GM12872 (cell line): ENCODE data around the gene CSRNP3.

ENCODE experiments used
- CTCF ChIP-seq: IDR thresholded peaks from 3 replicates; pipeline ENCODE4 v1.5.1; 2011; ENCODE audit warnings: low read depth, mild to moderate bottlenecking, low read length, moderate library complexity; ENCODE audit not compliant: insufficient read depth

The CSRNP3 gene

GRCh38 chr2:165450156-165450555, 19.3 kb upstream of the CSRNP3 start:
- no peak for TF ChIP-seq CTCF

GRCh38 chr2:165452327-165452726, 17.2 kb upstream of the CSRNP3 start:
- TF ChIP-seq CTCF = no peak

GRCh38 chr2:165453561-165454094, 15.9 kb upstream of the CSRNP3 start:
- no peak for TF ChIP-seq CTCF

- no peak for TF ChIP-seq CTCF
Observed at GRCh38 chr2:165454905-165455304, 14.6 kb upstream of the CSRNP3 start.

DNA sequence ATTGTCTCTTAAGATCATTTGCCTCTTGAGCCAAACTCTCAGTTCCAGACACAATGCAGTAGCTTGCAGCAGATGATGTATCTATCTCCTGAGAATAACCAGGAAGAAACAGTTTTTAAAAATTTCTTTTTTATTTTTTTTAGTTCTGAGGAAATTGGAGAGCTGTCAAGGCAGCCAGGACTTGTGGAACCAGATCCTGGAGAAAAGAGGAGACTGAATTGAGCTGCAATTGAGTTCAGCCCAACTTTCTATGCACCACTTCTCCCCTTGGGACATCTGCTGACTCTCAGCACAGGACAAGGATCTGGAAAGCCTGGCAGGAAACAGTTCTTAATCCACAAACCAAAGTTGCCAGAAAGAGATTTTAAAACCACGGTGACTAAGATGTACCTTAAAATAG, 13.5 kb upstream of the CSRNP3 start:
- TF ChIP-seq CTCF = no peak

GRCh38 chr2:165462443-165462842, 7.1 kb upstream of the CSRNP3 start:
- TF ChIP-seq CTCF = no peak

- TF ChIP-seq CTCF = no peak
Observed at GRCh38 chr2:165466386-165466785, 3.1 kb upstream of the CSRNP3 start.
